ENCODE measurements around the gene FATE1. TPM values are rescaled to one million over a fixed set of nuclear protein-coding genes. Genes with fewer than 3 reads are reported as not detected.

Gene FATE1
- total RNA-seq, 2 donors from 2014 or later, result not detected

- no peak overlapping the region for H3K27ac Mint-ChIP-seq
- no peak overlapping the region for H3K4me3 Mint-ChIP-seq
- no peaks in the 10 kb centered on the region for H3K27me3 Mint-ChIP-seq
- no peak for ATAC-seq (replicated peaks)
- no peaks in the 10 kb centered on the region for H3K36me3 Mint-ChIP-seq (ENCODE audit: low read depth)
- H3K9me3 Mint-ChIP-seq, result no peaks in the 10 kb centered on the region
- no peaks in the 10 kb centered on the region for H3K4me1 Mint-ChIP-seq
Observed at GRCh38 chrX:151722241-151722846, 6.5 kb downstream of the FATE1 start.

GRCh38 chrX:151723156-151723760 is 7.4 kb downstream of the FATE1 start:
- H3K4me1 Mint-ChIP-seq, result no peaks in the 10 kb centered on the region
- no peak overlapping the region for H3K27ac Mint-ChIP-seq
- no peak overlapping the region for H3K4me3 Mint-ChIP-seq
- no peaks in the 10 kb centered on the region for H3K36me3 Mint-ChIP-seq (ENCODE audit: low read depth)
- ATAC-seq (replicated peaks), result no peak
- H3K9me3 Mint-ChIP-seq, result no peaks in the 10 kb centered on the region
- H3K27me3 Mint-ChIP-seq, result no peaks in the 10 kb centered on the region

DNA sequence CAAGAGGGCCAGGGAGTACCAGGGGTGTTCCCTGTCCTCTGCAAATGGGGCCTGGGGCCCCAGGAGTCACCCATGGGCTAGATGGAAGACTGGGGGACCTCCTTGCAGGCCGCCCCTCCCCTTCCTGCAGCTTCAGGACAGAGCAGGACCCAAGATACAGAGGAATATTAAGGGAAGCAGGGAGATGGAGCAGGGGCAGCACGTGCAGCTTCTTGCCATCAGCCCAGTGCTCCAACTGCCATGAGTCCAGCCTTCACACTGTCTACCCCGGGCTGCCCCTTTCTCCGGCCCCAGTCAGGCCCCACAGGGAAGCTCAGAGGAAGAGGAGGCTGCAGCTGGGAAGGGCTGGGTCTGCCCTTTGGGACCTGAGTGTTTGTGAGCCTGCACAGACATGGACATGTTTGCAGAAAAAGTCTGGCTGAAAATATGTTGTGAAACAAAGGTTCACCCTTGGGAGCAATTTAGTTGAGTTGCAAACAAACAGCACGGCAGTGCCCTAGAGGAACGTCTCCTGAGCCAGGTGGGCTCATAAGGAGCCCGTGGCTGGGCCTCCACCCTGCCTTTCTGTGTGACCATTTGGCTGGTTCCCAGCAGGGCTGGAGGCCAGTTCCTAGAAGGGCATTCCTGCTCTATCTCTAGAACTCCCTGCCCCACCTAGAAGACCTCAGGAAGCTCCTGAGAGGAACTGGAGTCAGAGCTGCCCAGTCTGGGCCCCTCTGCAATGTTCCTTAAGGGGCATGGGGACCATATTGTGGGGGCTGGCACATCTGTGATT is 8.9 kb downstream of the FATE1 start:
- no peak overlapping the region for H3K27ac Mint-ChIP-seq
- H3K4me1 Mint-ChIP-seq, result no peaks in the 10 kb centered on the region
- H3K9me3 Mint-ChIP-seq, result no peaks in the 10 kb centered on the region
- no peaks in the 10 kb centered on the region for H3K27me3 Mint-ChIP-seq
- no peak overlapping the region for H3K4me3 Mint-ChIP-seq
- no peak for ATAC-seq (replicated peaks)
- no peaks in the 10 kb centered on the region for H3K36me3 Mint-ChIP-seq (ENCODE audit: low read depth)

DNA sequence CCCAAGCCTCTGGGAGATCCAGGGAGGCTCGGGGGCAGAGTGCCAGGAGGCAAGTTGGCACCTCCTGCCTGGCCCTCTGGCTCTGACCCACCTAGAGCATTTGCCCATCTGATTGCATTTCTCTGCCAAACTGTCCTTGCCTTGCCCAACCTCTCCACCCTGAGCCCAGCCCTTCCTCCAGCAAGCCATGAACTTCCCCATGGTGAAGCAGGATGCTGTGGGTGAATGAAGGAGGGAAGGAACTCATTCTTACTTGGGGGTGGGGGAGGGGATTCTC is 9.4 kb downstream of the FATE1 start:
- no peak overlapping the region for H3K27ac Mint-ChIP-seq
- no peaks in the 10 kb centered on the region for H3K9me3 Mint-ChIP-seq
- no peaks in the 10 kb centered on the region for H3K4me1 Mint-ChIP-seq
- no peak overlapping the region for H3K4me3 Mint-ChIP-seq
- no peak for ATAC-seq (replicated peaks)
- no peaks in the 10 kb centered on the region for H3K27me3 Mint-ChIP-seq
- H3K36me3 Mint-ChIP-seq (ENCODE audit: low read depth), result no peaks in the 10 kb centered on the region

GRCh38 chrX:151726751-151727150 is 10.9 kb downstream of the FATE1 start:
- ATAC-seq (replicated peaks), result no peak
- no peak overlapping the region for H3K27ac Mint-ChIP-seq

DNA sequence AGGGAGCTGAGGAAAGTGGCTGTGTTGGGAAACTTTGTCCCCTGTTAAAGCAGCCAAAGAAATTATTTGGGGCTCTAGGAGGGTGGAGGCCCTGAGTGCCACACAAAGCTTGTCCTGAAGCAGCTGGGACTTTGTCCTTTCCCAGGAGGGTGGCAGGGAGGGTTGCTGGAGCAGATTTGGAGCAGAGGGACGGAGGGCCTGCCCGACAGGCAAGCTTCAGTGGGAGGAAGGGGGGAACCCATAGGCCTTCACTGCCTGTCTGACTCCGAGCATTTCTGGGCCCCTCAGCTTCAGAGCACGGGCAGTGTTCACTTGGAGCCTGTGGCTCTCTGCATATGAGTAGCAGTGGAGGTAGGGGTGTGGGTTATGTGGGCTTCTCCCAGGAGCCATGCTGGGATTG is 11.5 kb downstream of the FATE1 start:
- H3K27ac Mint-ChIP-seq, result no peak overlapping the region
- H3K4me1 Mint-ChIP-seq, result no peaks in the 10 kb centered on the region
- no peaks in the 10 kb centered on the region for H3K9me3 Mint-ChIP-seq
- H3K4me3 Mint-ChIP-seq, result no peak overlapping the region
- no peaks in the 10 kb centered on the region for H3K36me3 Mint-ChIP-seq (ENCODE audit: low read depth)
- no peak for ATAC-seq (replicated peaks)
- peaks cover 5% of the 10 kb centered on the region for H3K27me3 Mint-ChIP-seq

More at GRCh38 chrX:151726751-151727150, 10.9 kb downstream of the FATE1 start:
- no peaks in the 10 kb centered on the region for H3K27me3 Mint-ChIP-seq
- no peaks in the 10 kb centered on the region for H3K9me3 Mint-ChIP-seq
- no peak overlapping the region for H3K4me3 Mint-ChIP-seq
- H3K4me1 Mint-ChIP-seq, result no peaks in the 10 kb centered on the region
- H3K36me3 Mint-ChIP-seq (ENCODE audit: low read depth), result no peaks in the 10 kb centered on the region

DNA sequence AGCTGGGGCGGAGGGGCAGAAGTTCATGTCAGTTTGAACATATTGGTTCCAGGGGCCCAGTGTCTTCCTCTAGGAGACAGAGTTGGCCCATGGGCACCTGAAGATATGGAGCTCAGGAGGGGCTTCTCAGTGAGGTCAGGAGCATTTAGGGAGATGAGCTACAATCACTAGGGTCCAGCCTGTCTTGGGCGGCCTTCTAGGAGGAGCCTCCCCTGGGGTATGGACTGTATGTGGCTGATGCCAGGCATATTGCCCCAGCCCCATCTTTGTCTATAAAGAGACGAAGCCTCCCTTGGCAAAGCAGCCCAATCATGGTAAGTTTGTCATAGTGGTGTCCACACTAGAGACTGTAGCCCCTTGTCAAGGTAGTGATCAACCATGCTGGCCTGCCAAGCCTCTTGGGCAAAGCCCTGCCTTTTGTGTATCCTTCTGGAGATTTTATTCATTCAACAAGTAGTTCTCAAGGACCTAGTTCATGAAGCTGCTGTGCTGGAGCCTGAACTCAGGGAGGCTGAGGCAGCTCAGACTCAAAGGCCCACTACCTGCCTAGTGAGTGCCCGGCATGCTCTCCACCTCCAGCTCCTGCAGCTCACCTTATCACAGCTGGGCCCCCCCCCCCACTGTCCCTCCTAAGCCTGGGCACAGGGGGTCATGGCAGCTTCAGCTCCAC is 13.4 kb downstream of the FATE1 start:
- no peaks in the 10 kb centered on the region for H3K4me1 Mint-ChIP-seq
- H3K9me3 Mint-ChIP-seq, result no peaks in the 10 kb centered on the region
- no peaks in the 10 kb centered on the region for H3K36me3 Mint-ChIP-seq (ENCODE audit: low read depth)
- H3K4me3 Mint-ChIP-seq, result no peak overlapping the region
- H3K27ac Mint-ChIP-seq, result no peak overlapping the region
- no peak for ATAC-seq (replicated peaks)
- peaks cover 10% of the 10 kb centered on the region for H3K27me3 Mint-ChIP-seq

- no peak within 1 kb of the TSS for H3K4me3 Mint-ChIP-seq
- no peaks in the 10 kb centered on the region for H3K36me3 Mint-ChIP-seq (ENCODE audit: low read depth)
- ATAC-seq (replicated peaks), result no peak
- no peaks in the 10 kb centered on the region for H3K9me3 Mint-ChIP-seq
- no peak within 1 kb of the TSS for H3K27ac Mint-ChIP-seq
- H3K27me3 Mint-ChIP-seq, result peaks cover 19% of the 10 kb centered on the region
- no peaks in the 10 kb centered on the region for H3K4me1 Mint-ChIP-seq
Observed at GRCh38 chrX:151734446-151734845, 18.6 kb downstream of the FATE1 start, which contains the start of gene CNGA2. TSS of gene CNGA2 (plus strand) at chrX:151734746. CDS start at chrX:151738484, 3,738 bp downstream.

- no peak overlapping the region for H3K4me3 Mint-ChIP-seq
- H3K36me3 Mint-ChIP-seq (ENCODE audit: low read depth), result no peaks in the 10 kb centered on the region
- H3K9me3 Mint-ChIP-seq, result no peaks in the 10 kb centered on the region
- ATAC-seq (replicated peaks), result no peak
- no peaks in the 10 kb centered on the region for H3K4me1 Mint-ChIP-seq
- peaks cover 19% of the 10 kb centered on the region for H3K27me3 Mint-ChIP-seq
- no peak overlapping the region for H3K27ac Mint-ChIP-seq
Observed at GRCh38 chrX:151735219-151735618, 19.4 kb downstream of the FATE1 start.

- no peak overlapping the region for H3K4me3 Mint-ChIP-seq
- no peaks in the 10 kb centered on the region for H3K4me1 Mint-ChIP-seq
- H3K27me3 Mint-ChIP-seq, result peaks cover 19% of the 10 kb centered on the region
- H3K27ac Mint-ChIP-seq, result no peak overlapping the region
- no peaks in the 10 kb centered on the region for H3K36me3 Mint-ChIP-seq (ENCODE audit: low read depth)
- no peaks in the 10 kb centered on the region for H3K9me3 Mint-ChIP-seq
- no peak for ATAC-seq (replicated peaks)
Observed at GRCh38 chrX:151736685-151737084, 20.9 kb downstream of the FATE1 start.

GRCh38 chrX:151737494-151737893 is 21.7 kb downstream of the FATE1 start:
- H3K9me3 Mint-ChIP-seq, result no peaks in the 10 kb centered on the region
- no peak overlapping the region for H3K27ac Mint-ChIP-seq

GRCh38 chrX:151738751-151739150 is 22.9 kb downstream of the FATE1 start:
- no peak overlapping the region for H3K4me3 Mint-ChIP-seq
- peaks cover 13% of the 10 kb centered on the region for H3K27me3 Mint-ChIP-seq

More at GRCh38 chrX:151737494-151737893, 21.7 kb downstream of the FATE1 start:
- H3K27me3 Mint-ChIP-seq, result peaks cover 14% of the 10 kb centered on the region
- H3K36me3 Mint-ChIP-seq (ENCODE audit: low read depth), result no peaks in the 10 kb centered on the region
- no peaks in the 10 kb centered on the region for H3K4me1 Mint-ChIP-seq
- no peak for ATAC-seq (replicated peaks)
- no peak overlapping the region for H3K4me3 Mint-ChIP-seq

DNA sequence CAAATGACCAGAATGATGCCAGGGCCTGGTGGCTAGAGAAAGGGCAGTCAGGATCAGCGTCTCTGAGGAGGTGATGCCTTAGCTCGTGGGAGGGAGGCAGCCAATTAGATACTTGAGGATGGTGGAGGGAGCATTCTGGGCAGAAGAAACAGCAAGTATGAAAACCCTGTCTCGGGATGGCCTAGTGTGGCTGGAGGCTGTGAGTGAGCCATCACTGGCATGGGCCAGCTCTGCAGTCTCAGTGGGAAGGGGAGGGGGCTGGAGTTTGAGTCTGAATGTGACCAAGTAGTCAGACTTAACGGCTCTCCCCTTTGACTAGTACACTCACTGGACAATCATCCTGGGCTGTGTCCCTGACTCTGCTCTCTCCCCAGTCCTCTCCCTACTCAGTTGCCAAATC is 25.8 kb downstream of the FATE1 start:
- ATAC-seq (replicated peaks), result no peak
- H3K27me3 Mint-ChIP-seq, result no peaks in the 10 kb centered on the region
- no peak overlapping the region for H3K4me3 Mint-ChIP-seq
- no peaks in the 10 kb centered on the region for H3K9me3 Mint-ChIP-seq
- H3K27ac Mint-ChIP-seq, result no peak overlapping the region
- H3K36me3 Mint-ChIP-seq (ENCODE audit: low read depth), result no peaks in the 10 kb centered on the region
- no peaks in the 10 kb centered on the region for H3K4me1 Mint-ChIP-seq

More at GRCh38 chrX:151738751-151739150, 22.9 kb downstream of the FATE1 start:
- no peak for ATAC-seq (replicated peaks)
- no peak overlapping the region for H3K27ac Mint-ChIP-seq
- H3K9me3 Mint-ChIP-seq, result no peaks in the 10 kb centered on the region
- no peaks in the 10 kb centered on the region for H3K4me1 Mint-ChIP-seq
- no peaks in the 10 kb centered on the region for H3K36me3 Mint-ChIP-seq (ENCODE audit: low read depth)

GRCh38 chrX:151742311-151742710 is 26.5 kb downstream of the FATE1 start:
- H3K27me3 Mint-ChIP-seq, result no peaks in the 10 kb centered on the region
- no peak overlapping the region for H3K4me3 Mint-ChIP-seq
- H3K36me3 Mint-ChIP-seq (ENCODE audit: low read depth), result no peaks in the 10 kb centered on the region
- H3K4me1 Mint-ChIP-seq, result no peaks in the 10 kb centered on the region
- ATAC-seq (replicated peaks), result no peak
- no peaks in the 10 kb centered on the region for H3K9me3 Mint-ChIP-seq
- no peak overlapping the region for H3K27ac Mint-ChIP-seq

Data from activated T-helper 17 cell treated with anti-CD3 and anti-CD28 coated beads, Interleukin-2, amount 50 U/mL, for 72 hours (primary cell).